ENCODE data around the gene L1TD1.

The L1TD1 gene

GRCh38 chr1:62187548-62187947 is 7.1 kb upstream of the L1TD1 start:
- CTCF ChIA-PET: no interaction called here
- DNase-seq (ENCODE audit: extremely low spot score): no peak
- POLR2A ChIA-PET: no interaction called here
- TF ChIP-seq LEF1 (IDR thresholded peaks at IDR 0.05; ENCODE audit: borderline replicate concordance) (no peak), SP1 (IDR thresholded peaks at IDR 0.05) (no peak), BHLHE40 (IDR thresholded peaks at IDR 0.05; ENCODE audit: borderline replicate concordance) (no peak), PKNOX1 (IDR thresholded peaks at IDR 0.05) (no peak), NFRKB (IDR thresholded peaks at IDR 0.05) (no peak), FOXK2 (IDR thresholded peaks at IDR 0.05) (no peak), SUZ12 (IDR thresholded peaks at IDR 0.05) (no peak), CTBP1 (IDR thresholded peaks at IDR 0.05; ENCODE audit: borderline replicate concordance) (no peak), ELF4 (IDR thresholded peaks at IDR 0.05) (no peak), L3MBTL2 (conservative IDR thresholded peaks at IDR 0.05) (no peak), ARNT (IDR thresholded peaks at IDR 0.05) (no peak), FOXM1 (IDR thresholded peaks at IDR 0.05; ENCODE audit: borderline replicate concordance) (no peak), HDGF (IDR thresholded peaks at IDR 0.05; ENCODE audit: borderline replicate concordance) (no peak), ZNF384 (IDR thresholded peaks at IDR 0.05) (no peak), TARDBP (IDR thresholded peaks at IDR 0.05) (no peak), FOXA1 (IDR thresholded peaks at IDR 0.05) (no peak)

GRCh38 chr1:62188111-62188510 is 6.5 kb upstream of the L1TD1 start:
- ChIA-PET CTCF (no interaction called here), POLR2A (no interaction called here)
- TF ChIP-seq SP1 (IDR thresholded peaks at IDR 0.05) (no peak), FOXK2 (IDR thresholded peaks at IDR 0.05) (no peak), CTBP1 (IDR thresholded peaks at IDR 0.05; ENCODE audit: borderline replicate concordance) (no peak), NFRKB (IDR thresholded peaks at IDR 0.05) (no peak), FOXM1 (IDR thresholded peaks at IDR 0.05; ENCODE audit: borderline replicate concordance) (no peak), ARNT (IDR thresholded peaks at IDR 0.05) (no peak), FOXA1 (IDR thresholded peaks at IDR 0.05) (no peak), PKNOX1 (IDR thresholded peaks at IDR 0.05) (no peak), HDGF (IDR thresholded peaks at IDR 0.05; ENCODE audit: borderline replicate concordance) (no peak), BHLHE40 (IDR thresholded peaks at IDR 0.05; ENCODE audit: borderline replicate concordance) (no peak), ELF4 (IDR thresholded peaks at IDR 0.05) (no peak), ZNF384 (IDR thresholded peaks at IDR 0.05) (no peak), SUZ12 (IDR thresholded peaks at IDR 0.05) (no peak), L3MBTL2 (conservative IDR thresholded peaks at IDR 0.05) (no peak), TARDBP (IDR thresholded peaks at IDR 0.05) (no peak), LEF1 (IDR thresholded peaks at IDR 0.05; ENCODE audit: borderline replicate concordance) (no peak)
- DNase-seq (ENCODE audit: extremely low spot score): no peak

DNA sequence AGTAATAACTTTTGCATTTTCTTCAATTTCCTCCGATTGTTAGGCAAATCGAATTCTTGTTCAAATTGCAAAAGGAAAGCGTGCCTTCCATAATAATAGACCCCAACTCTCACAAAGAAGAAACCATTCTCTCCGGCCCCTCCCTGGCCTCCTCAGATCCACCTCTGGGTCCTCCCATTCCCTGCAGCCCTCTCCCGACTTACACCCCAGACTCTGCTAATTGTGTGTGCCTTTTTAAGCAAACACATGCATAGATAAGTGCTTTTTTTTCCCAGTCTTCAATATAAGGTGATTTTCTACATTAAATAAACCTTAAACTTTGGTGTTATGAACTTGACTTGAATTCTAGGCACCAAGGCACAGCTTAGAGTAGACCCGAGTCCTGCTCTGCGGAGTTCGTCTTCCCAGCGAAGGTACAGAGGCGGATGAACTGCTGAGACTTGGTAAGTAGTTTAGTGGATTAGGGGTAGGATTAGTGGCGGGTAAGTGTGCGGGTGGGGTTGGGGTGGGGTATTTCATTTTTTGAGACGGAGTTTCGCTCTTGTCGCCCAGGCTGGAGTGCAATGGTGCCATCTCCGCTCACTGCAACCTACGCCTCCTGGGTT is 1.5 kb downstream of the L1TD1 start:
- CTCF ChIA-PET: no interaction called here
- no peak for DNase-seq (ENCODE audit: extremely low spot score)

GRCh38 chr1:62198069-62198780 is 3.6 kb downstream of the L1TD1 start:
- ChIA-PET POLR2A (no interaction called here), CTCF (interaction anchor here (0.9 to 1.1 kb wide), 2 partner anchors 14 to 23 kb away, joined by 3 read pairs; no protein-coding TSS in a partner anchor)
- DNase-seq (ENCODE audit: extremely low spot score): no peak
- TF ChIP-seq BHLHE40 (IDR thresholded peaks at IDR 0.05; ENCODE audit: borderline replicate concordance) (no peak), CTBP1 (IDR thresholded peaks at IDR 0.05; ENCODE audit: borderline replicate concordance) (no peak), NFRKB (IDR thresholded peaks at IDR 0.05) (no peak), ZNF384 (IDR thresholded peaks at IDR 0.05) (no peak), SUZ12 (IDR thresholded peaks at IDR 0.05) (no peak), SP1 (IDR thresholded peaks at IDR 0.05) (no peak), FOXM1 (IDR thresholded peaks at IDR 0.05; ENCODE audit: borderline replicate concordance) (no peak), ARNT (IDR thresholded peaks at IDR 0.05) (no peak), FOXK2 (IDR thresholded peaks at IDR 0.05) (no peak), L3MBTL2 (conservative IDR thresholded peaks at IDR 0.05) (no peak), HDGF (IDR thresholded peaks at IDR 0.05; ENCODE audit: borderline replicate concordance) (no peak), FOXA1 (IDR thresholded peaks at IDR 0.05) (no peak), TARDBP (IDR thresholded peaks at IDR 0.05) (no peak), LEF1 (IDR thresholded peaks at IDR 0.05; ENCODE audit: borderline replicate concordance) (no peak), PKNOX1 (IDR thresholded peaks at IDR 0.05) (no peak), ELF4 (IDR thresholded peaks at IDR 0.05) (no peak)

More for the DNA sequence above, 1.5 kb downstream of the L1TD1 start:
- POLR2A ChIA-PET: no interaction called here
- TF ChIP-seq ELF4 (IDR thresholded peaks at IDR 0.05) (no peak), SUZ12 (IDR thresholded peaks at IDR 0.05) (no peak), NFRKB (IDR thresholded peaks at IDR 0.05) (no peak), FOXA1 (IDR thresholded peaks at IDR 0.05) (no peak), FOXM1 (IDR thresholded peaks at IDR 0.05; ENCODE audit: borderline replicate concordance) (no peak), L3MBTL2 (conservative IDR thresholded peaks at IDR 0.05) (no peak), ZNF384 (IDR thresholded peaks at IDR 0.05) (no peak), ARNT (IDR thresholded peaks at IDR 0.05) (no peak), SP1 (IDR thresholded peaks at IDR 0.05) (no peak), TARDBP (IDR thresholded peaks at IDR 0.05) (no peak), HDGF (IDR thresholded peaks at IDR 0.05; ENCODE audit: borderline replicate concordance) (no peak), FOXK2 (IDR thresholded peaks at IDR 0.05) (no peak), PKNOX1 (IDR thresholded peaks at IDR 0.05) (no peak), CTBP1 (IDR thresholded peaks at IDR 0.05; ENCODE audit: borderline replicate concordance) (no peak), BHLHE40 (IDR thresholded peaks at IDR 0.05; ENCODE audit: borderline replicate concordance) (no peak), LEF1 (IDR thresholded peaks at IDR 0.05; ENCODE audit: borderline replicate concordance) (no peak)
